Measurements from ENCODE around the gene IER5. TPM values are rescaled to one million over a fixed set of nuclear protein-coding genes. Genes with fewer than 3 reads are reported as not detected.

Gene IER5
- total and polyA plus RNA-seq, 9 of the 15 experiments (the other 6 are each of a cell fraction or from before 2014, with no cell fraction given), result 2.4 to 32.1 (median 12.0) TPM

GRCh38 chr1:181043025-181043888, 45.2 kb upstream of the IER5 start (continued):
- TF ChIP-seq ZBTB40 (IDR thresholded peaks at IDR 0.05) (0 out of 2 replicates have a peak, but pooled peaks have one; percentile 9), ZBTB40 (CRISPR knock-in tag; IDR thresholded peaks at IDR 0.05) (no peak), LEF1 (IDR thresholded peaks at IDR 0.05) (peak; percentile 20; the same call in 1 of the 2 replicates), ETV1 (tag; conservative IDR thresholded peaks at IDR 0.05; ENCODE audit: low read depth) (peak; percentile 84), THRA (IDR thresholded peaks at IDR 0.05) (no peak), JUND (IDR thresholded peaks at IDR 0.05; ENCODE audit: borderline replicate concordance, low read depth, low read length) (peak; percentile 55), JUND (tag; IDR thresholded peaks at IDR 0.05; ENCODE audit: borderline replicate concordance, low read depth, low read length) (peak; percentile 59; the same call in 1 of the 3 replicates), SOX6 (IDR thresholded peaks at IDR 0.05) (peak; percentile 51; the same call in 1 of the 2 replicates), TRIM24 (IDR thresholded peaks at IDR 0.05) (peak; percentile 25 to 51; a peak in 1 of 4 replicates), ZEB2 (IDR thresholded peaks at IDR 0.05) (0 out of 2 replicates have a peak, but pooled peaks have one; percentile 43), CTBP1 (IDR thresholded peaks at IDR 0.05; ENCODE audit: borderline replicate concordance) (peak; percentile 88), TCF3 (CRISPR knock-in tag; IDR thresholded peaks at IDR 0.05) (peak; percentile 60), TCF7L2 (IDR thresholded peaks at IDR 0.05; ENCODE audit: low read depth, low read length) (no peak), KDM1A (IDR thresholded peaks at IDR 0.05) (0 out of 4 replicates have a peak, but pooled peaks of 1 of the 2 experiments have one; percentile 16), JUNB (CRISPR knock-in tag; conservative IDR thresholded peaks at IDR 0.05) (no peak)
- TF ChIP-seq, protein P1, sequence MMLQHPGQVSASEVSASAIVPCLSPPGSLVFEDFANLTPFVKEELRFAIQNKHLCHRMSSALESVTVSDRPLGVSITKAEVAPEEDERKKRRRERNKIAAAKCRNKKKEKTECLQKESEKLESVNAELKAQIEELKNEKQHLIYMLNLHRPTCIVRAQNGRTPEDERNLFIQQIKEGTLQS (IDR thresholded peaks at IDR 0.05), result peak; percentile 85
- TF ChIP-seq, protein P1 (CRISPR knock-in tag; conservative IDR thresholded peaks at IDR 0.05), result no peak
